Measurements from ENCODE around the gene LUC7L. TPM values are rescaled to one million over a fixed set of nuclear protein-coding genes. Genes with fewer than 3 reads are reported as not detected.
"Not testable (repeated sequence)": the region's sequence is repeated elsewhere in the genome, so short reads cannot be mapped to it uniquely, and the experiment has no call there.

The LUC7L gene
- total RNA-seq, 1 donor from 2014 or later: 44.9 TPM

GRCh38 chr16:230351-230750, 1.1 kb upstream of the LUC7L start:
- DNase-seq (ENCODE audit: low read depth): not testable (repeated sequence)

GRCh38 chr16:229731-230281, 557 bp upstream of the LUC7L start:
- no peak for DNase-seq (ENCODE audit: low read depth)

- peak; percentile 26 for DNase-seq (ENCODE audit: low read depth)
Measured at GRCh38 chr16:228151-228851, 948 bp downstream of the LUC7L start.

GRCh38 chr16:220021-220420, 9.2 kb downstream of the LUC7L start:
- no peak for DNase-seq (ENCODE audit: low read depth)

GRCh38 chr16:212999-213398, 16.2 kb downstream of the LUC7L start:
- DNase-seq (ENCODE audit: low read depth): no peak

- DNase-seq (ENCODE audit: low read depth): not testable (repeated sequence)
Measured at GRCh38 chr16:211631-212180, 17.5 kb downstream of the LUC7L start.

GRCh38 chr16:209359-209758, 19.9 kb downstream of the LUC7L start:
- not testable (repeated sequence) for DNase-seq (ENCODE audit: low read depth)

GRCh38 chr16:204046-204445, 25.2 kb downstream of the LUC7L start:
- not testable (repeated sequence) for DNase-seq (ENCODE audit: low read depth)

- no peak for DNase-seq (ENCODE audit: low read depth)
Measured at GRCh38 chr16:203246-203645, 26.0 kb downstream of the LUC7L start.

GRCh38 chr16:200388-200787, 28.9 kb downstream of the LUC7L start:
- peak; percentile 80 for DNase-seq (ENCODE audit: low read depth)

GRCh38 chr16:194516-194915, 34.7 kb downstream of the LUC7L start:
- no peak for DNase-seq (ENCODE audit: low read depth)

GRCh38 chr16:193441-193840, 35.8 kb downstream of the LUC7L start:
- no peak for DNase-seq (ENCODE audit: low read depth)

GRCh38 chr16:192686-193085, 36.6 kb downstream of the LUC7L start:
- DNase-seq (ENCODE audit: low read depth): no peak

GRCh38 chr16:191831-192230, 37.4 kb downstream of the LUC7L start:
- no peak for DNase-seq (ENCODE audit: low read depth)

GRCh38 chr16:189604-190186, 39.6 kb downstream of the LUC7L start:
- no peak for DNase-seq (ENCODE audit: low read depth)

- no peak for DNase-seq (ENCODE audit: low read depth)
Measured at GRCh38 chr16:188674-189073, 40.6 kb downstream of the LUC7L start.

GRCh38 chr16:187330-187729, 41.9 kb downstream of the LUC7L start:
- no peak for DNase-seq (ENCODE audit: low read depth)

- no peak for DNase-seq (ENCODE audit: low read depth)
Measured at GRCh38 chr16:185691-186090, 43.6 kb downstream of the LUC7L start.

- no peak for DNase-seq (ENCODE audit: low read depth)
Measured at GRCh38 chr16:185213-185612, 44.0 kb downstream of the LUC7L start.

GRCh38 chr16:183005-183404, 46.2 kb downstream of the LUC7L start:
- DNase-seq (ENCODE audit: low read depth): no peak

- DNase-seq (ENCODE audit: low read depth): no peak
Measured at GRCh38 chr16:181565-182021, 47.7 kb downstream of the LUC7L start.

- DNase-seq (ENCODE audit: low read depth): no peak
Measured at GRCh38 chr16:180681-181564, 48.3 kb downstream of the LUC7L start.

All from renal cortical epithelial cell (primary cell).